CD4-positive, alpha-beta T cell (primary cell): Measurements from ENCODE around the gene PGAP1. TPM values are rescaled to one million over a fixed set of nuclear protein-coding genes. Genes with fewer than 3 reads are reported as not detected.

ENCODE experiments used
- ATAC-seq: fragments of 200-7000 bp; cut with Tn5 transposase; one replicate; pipeline ENCODE4 v1.10.0; 2022; ENCODE audit warnings: mild to moderate bottlenecking; ENCODE audit not compliant: poor library complexity
- CTCF ChIA-PET: fragments of 350-600 bp; sonication (Branson Sonifier 250); formaldehyde crosslinking; loops from one replicate; lab custom pipeline; 2021; ENCODE audit warnings: antibody characterized with exemption, inconsistent platforms; lab: Charles Lee
- POLR2A ChIA-PET: fragments of 350-600 bp; sonication (Branson Sonifier 250); formaldehyde crosslinking; loops from one replicate; lab custom pipeline; 2021; ENCODE audit warnings: antibody characterized with exemption, inconsistent platforms; lab: Charles Lee
- DNase-seq, 14 experiments: peaks; one replicate each; pipeline ENCODE4 v3.0.0-alpha.2; 2013 to 2020; ENCODE audit warnings: mixed read lengths in 2 of 14
- H3K27ac ChIP-seq, 2 donors: one replicate each; pipeline versions ENCODE4 v1.5.1 to v1.7.0; 2013; ENCODE audit warnings: low read length in 2 of 2, low read depth in 1 of 2, mild to moderate bottlenecking in 1 of 2
- H3K27me3 ChIP-seq, 2 experiments: 1 replicate in 1 of 2; 2 replicates in 1 of 2; pipeline versions ENCODE4 v1.6.1 to v1.7.0; 2013; ENCODE audit warnings: low read length in 2 of 2, control low read depth in 1 of 2, mild to moderate bottlenecking in 1 of 2, moderate library complexity in 1 of 2; ENCODE audit not compliant: insufficient read depth in 2 of 2, control insufficient read depth in 1 of 2
- H3K36me3 ChIP-seq: one replicate; pipeline ENCODE4 v1.6.1; 2013; ENCODE audit warnings: low read length, control low read depth; ENCODE audit not compliant: insufficient read depth
- H3K4me1 ChIP-seq: one replicate; pipeline ENCODE4 v1.6.1; 2013; ENCODE audit warnings: low read length, control low read depth; ENCODE audit not compliant: insufficient read depth
- H3K4me3 ChIP-seq: one replicate; pipeline ENCODE4 v1.5.1; 2013; ENCODE audit warnings: mild to moderate bottlenecking, low read length, moderate library complexity
- H3K9me3 ChIP-seq, 2 experiments: 1 replicate in 1 of 2; 2 replicates in 1 of 2; pipeline versions ENCODE4 v1.6.1 to v1.7.0; 2013; ENCODE audit warnings: low read length in 2 of 2, mild to moderate bottlenecking in 2 of 2, control low read depth in 1 of 2, moderate library complexity in 1 of 2; ENCODE audit not compliant: control insufficient read depth in 1 of 2, insufficient read depth in 1 of 2
- H3K27ac Mint-ChIP-seq: one replicate; pipeline ENCODE4 v1.8.0; 2020; ENCODE audit warnings: mixed read lengths
- H3K27me3 Mint-ChIP-seq: one replicate; pipeline ENCODE4 v1.8.0; 2021; ENCODE audit warnings: mixed read lengths
- H3K36me3 Mint-ChIP-seq: one replicate; pipeline ENCODE4 v1.8.0; 2021; ENCODE audit warnings: low read depth, mixed read lengths
- H3K4me1 Mint-ChIP-seq: one replicate; pipeline ENCODE4 v1.8.0; 2021; ENCODE audit warnings: low read depth, mixed read lengths
- H3K4me3 Mint-ChIP-seq: one replicate; pipeline ENCODE4 v1.8.0; 2020; ENCODE audit warnings: mild to moderate bottlenecking, mixed read lengths
- H3K9me3 Mint-ChIP-seq: one replicate; pipeline ENCODE4 v1.8.0; 2020; ENCODE audit warnings: mixed read lengths
- CTCF ChIP-seq: fragments of 200-600 bp; IDR thresholded peaks from one replicate; pipeline ENCODE4 v1.8.0; 2022; ENCODE audit warnings: antibody characterized with exemption, mild to moderate bottlenecking
- intact Hi-C, 2 experiments: fragments of 100-400 bp; cut with DNase I in 1 of 2; cut with micrococcal nuclease in 1 of 2; formaldehyde crosslinking; loops; one replicate each; pipeline versions ENCODE4 v1.15.1 to v1.9.0; 2023 to 2025; cut with DNase I, micrococcal nuclease
- total RNA-seq, 174 experiments: library from RNA in 2 of 174; stranded (reverse) in 2 of 174; gene quantifications; one replicate each; pipeline ENCODE4 v1.2.3 and lab custom pipeline; 2021 to 2026

The PGAP1 gene
- total RNA-seq, 2 experiments from 2014 or later, result 10.3 to 11.3 TPM

- H3K27me3 ChIP-seq, result no peaks in the 10 kb centered on the region
- Mint-ChIP-seq H3K4me3 (no peak overlapping the region), H3K4me1 (peaks cover 35% of the 10 kb centered on the region), H3K36me3 (peaks cover 16% of the 10 kb centered on the region), H3K27me3 (no peaks in the 10 kb centered on the region), H3K9me3 (no peaks in the 10 kb centered on the region), H3K27ac (no peak overlapping the region)
- H3K4me3 ChIP-seq, result no peak overlapping the region
- peaks cover 11% of the 10 kb centered on the region for H3K4me1 ChIP-seq
- H3K36me3 ChIP-seq, result peaks cover 4% of the 10 kb centered on the region
- DNase-seq (no peak), ATAC-seq (no peak)
- H3K27ac ChIP-seq, result no peak overlapping the region
- POLR2A ChIA-PET, result no interaction called here
- TF ChIP-seq CTCF, result no peak
- no peaks in the 10 kb centered on the region for H3K9me3 ChIP-seq
- CTCF ChIA-PET, result interaction anchor here (1.0 kb wide), 1 partner anchor 9 kb away, joined by 3 read pairs; no protein-coding TSS in a partner anchor
- intact Hi-C loops, result no loop called here
Measured at GRCh38 chr2:196918927-196919326, 7.6 kb downstream of the PGAP1 start.

GRCh38 chr2:196917802-196918201, 8.7 kb downstream of the PGAP1 start:
- TF ChIP-seq CTCF, result no peak
- H3K9me3 Mint-ChIP-seq, result no peaks in the 10 kb centered on the region
- Histone ChIP-seq H3K27me3 (no peaks in the 10 kb centered on the region), H3K27ac (no peak overlapping the region), H3K9me3 (no peaks in the 10 kb centered on the region), H3K4me1 (peaks cover 11% of the 10 kb centered on the region), H3K36me3 (peaks cover 6% of the 10 kb centered on the region), H3K4me3 (no peak overlapping the region)
- ChIA-PET POLR2A (interaction anchor here (0.8 kb wide), 1 partner anchor 8 kb away, joined by 3 read pairs; no protein-coding TSS in a partner anchor), CTCF (interaction anchor here (1.0 kb wide), 1 partner anchor 10 kb away, joined by 3 read pairs; no protein-coding TSS in a partner anchor)
- H3K4me3 Mint-ChIP-seq, result no peak overlapping the region
- intact Hi-C loops, result no loop called here
- DNase-seq (no peak), ATAC-seq (no peak)
- H3K4me1 Mint-ChIP-seq, result peaks cover 27% of the 10 kb centered on the region
- peaks cover 16% of the 10 kb centered on the region for H3K36me3 Mint-ChIP-seq
- H3K27ac Mint-ChIP-seq, result no peak overlapping the region
- no peaks in the 10 kb centered on the region for H3K27me3 Mint-ChIP-seq

GRCh38 chr2:196915507-196916189, 10.9 kb downstream of the PGAP1 start:
- peaks cover 20% of the 10 kb centered on the region for H3K36me3 Mint-ChIP-seq
- no peak overlapping the region for H3K4me3 ChIP-seq
- peak overlapping the region in 1 of 2 donors; percentile 56 for H3K27ac ChIP-seq
- no peak for TF ChIP-seq CTCF
- ATAC-seq (peak; percentile 68), DNase-seq (peak in 3 of 14 experiments; percentile 4 to 45 (median 11))
- H3K4me1 ChIP-seq, result peaks cover 11% of the 10 kb centered on the region
- peaks cover 6% of the 10 kb centered on the region for H3K36me3 ChIP-seq
- CTCF ChIA-PET, result no interaction called here
- H3K27ac Mint-ChIP-seq, result peak overlapping the region; percentile 78
- peaks cover 16% of the 10 kb centered on the region for H3K4me1 Mint-ChIP-seq
- no peaks in the 10 kb centered on the region for H3K9me3 ChIP-seq
- no peaks in the 10 kb centered on the region for H3K9me3 Mint-ChIP-seq
- no peaks in the 10 kb centered on the region for H3K27me3 Mint-ChIP-seq
- H3K4me3 Mint-ChIP-seq, result peak overlapping the region; percentile 9
- intact Hi-C loops, result no loop called here
- no peaks in the 10 kb centered on the region for H3K27me3 ChIP-seq
- POLR2A ChIA-PET, result interaction anchor here (0.8 to 2.1 kb wide), 5 partner anchors 10 to 519 kb away, joined by 3 to 21 read pairs (median 5); partner anchors contain the start of genes GTF3C3, PGAP1 and SF3B1
